Duodenal mucosa (tissue), 2 donors: ENCODE data around the gene PRSS3.
A peak's percentile ranks its signal among the peaks of the same experiment; 100 is the strongest.
"Not testable (repeated sequence)": the region's sequence is repeated elsewhere in the genome, so short reads cannot be mapped to it uniquely, and the experiment has no call there.

ENCODE experiments used
- H3K27ac ChIP-seq: one replicate; pipeline ENCODE4 v1.7.0; 2013; ENCODE audit warnings: low read depth, low read length
- H3K27me3 ChIP-seq, 2 donors: one replicate each; pipeline ENCODE4 v1.7.0; 2013; ENCODE audit warnings: low read length in 2 of 2, control low read depth in 1 of 2; ENCODE audit not compliant: insufficient read depth in 2 of 2, control insufficient read depth in 1 of 2
- H3K36me3 ChIP-seq, 2 donors: one replicate each; pipeline ENCODE4 v1.7.0; 2013; ENCODE audit warnings: low read length in 2 of 2, control low read depth in 1 of 2; ENCODE audit not compliant: insufficient read depth in 2 of 2, control insufficient read depth in 1 of 2
- H3K4me1 ChIP-seq, 2 donors: one replicate each; pipeline ENCODE4 v1.7.0; 2013; ENCODE audit warnings: low read length in 2 of 2, control low read depth in 1 of 2; ENCODE audit not compliant: insufficient read depth in 2 of 2, control insufficient read depth in 1 of 2
- H3K4me3 ChIP-seq, 2 donors: one replicate each; pipeline ENCODE4 v1.7.0; 2013; ENCODE audit warnings: low read length in 2 of 2, low read depth in 1 of 2
- H3K9ac ChIP-seq, 2 donors: one replicate each; pipeline ENCODE4 v1.7.0; 2013; ENCODE audit warnings: low read length in 2 of 2, low read depth in 1 of 2
- H3K9me3 ChIP-seq, 2 donors: one replicate each; pipeline ENCODE4 v1.7.0; 2013; ENCODE audit warnings: low read length in 2 of 2, control low read depth in 1 of 2; ENCODE audit not compliant: control insufficient read depth in 1 of 2

Gene PRSS3

GRCh38 chr9:33795281-33795680 is at the start of gene PRSS3:
TSS of gene PRSS3 (plus strand) at chr9:33795561. CDS start at chr9:33795574, 13 bp downstream.
- Histone ChIP-seq H3K4me1 (no peaks in the 10 kb centered on the region), H3K27ac (no peak within 1 kb of the TSS), H3K4me3 (no peak within 1 kb of the TSS), H3K9me3 (no peaks in the 10 kb centered on the region), H3K9ac (no peak within 1 kb of the TSS), H3K36me3 (peaks cover 0 to 33% of the 10 kb centered on the region in 2 donors), H3K27me3 (no peaks in the 10 kb centered on the region)

- Histone ChIP-seq H3K4me3 (no peak overlapping the region), H3K9ac (no peak overlapping the region), H3K27me3 (no peaks in the 10 kb centered on the region), H3K4me1 (peaks cover 0 to 8% of the 10 kb centered on the region in 2 donors), H3K36me3 (no peaks in the 10 kb centered on the region), H3K9me3 (no peaks in the 10 kb centered on the region), H3K27ac (no peak overlapping the region)
Measured at GRCh38 chr9:33748633-33749304, 46.6 kb upstream of the PRSS3 start.

- not testable (repeated sequence) for H3K9me3 ChIP-seq, H3K4me3 ChIP-seq, H3K27me3 ChIP-seq, H3K27ac ChIP-seq, H3K36me3 ChIP-seq, H3K4me1 ChIP-seq, H3K9ac ChIP-seq
Measured at GRCh38 chr9:33749305-33749654, 46.1 kb upstream of the PRSS3 start.

GRCh38 chr9:33750307-33750838 is 45.0 kb upstream of the PRSS3 start:
- H3K27me3 ChIP-seq: no peaks in the 10 kb centered on the region
- H3K4me3 ChIP-seq: peak overlapping the region; percentile 73 to 74
- H3K27ac ChIP-seq: peak overlapping the region; percentile 37
- H3K9me3 ChIP-seq: no peaks in the 10 kb centered on the region
- H3K4me1 ChIP-seq: peaks cover 0 to 8% of the 10 kb centered on the region in 2 donors
- H3K36me3 ChIP-seq: no peaks in the 10 kb centered on the region
- H3K9ac ChIP-seq: peak overlapping the region; percentile 62 to 63

- Histone ChIP-seq H3K9me3 (no peaks in the 10 kb centered on the region), H3K4me3 (peak overlapping the region; percentile 73 to 74), H3K27ac (peak overlapping the region; percentile 37), H3K27me3 (no peaks in the 10 kb centered on the region), H3K9ac (peak overlapping the region; percentile 62 to 63), H3K4me1 (peaks cover 0 to 8% of the 10 kb centered on the region in 2 donors), H3K36me3 (no peaks in the 10 kb centered on the region)
Measured at GRCh38 chr9:33750839-33751339, 44.5 kb upstream of the PRSS3 start.

GRCh38 chr9:33751536-33752129 is 43.7 kb upstream of the PRSS3 start:
- Histone ChIP-seq H3K4me1 (peaks cover 0 to 8% of the 10 kb centered on the region in 2 donors), H3K27ac (peak overlapping the region; percentile 11), H3K9me3 (no peaks in the 10 kb centered on the region), H3K9ac (peak overlapping the region; percentile 62 to 63), H3K36me3 (no peaks in the 10 kb centered on the region), H3K4me3 (peak overlapping the region; percentile 73 to 74), H3K27me3 (no peaks in the 10 kb centered on the region)

GRCh38 chr9:33752130-33752637 is 43.2 kb upstream of the PRSS3 start:
- Histone ChIP-seq H3K27ac (no peak overlapping the region), H3K9ac (peak overlapping the region in 1 of 2 donors; percentile 11), H3K4me3 (peak overlapping the region; percentile 48 to 57), H3K36me3 (no peaks in the 10 kb centered on the region), H3K4me1 (peaks cover 4 to 8% of the 10 kb centered on the region in 2 donors), H3K27me3 (no peaks in the 10 kb centered on the region), H3K9me3 (no peaks in the 10 kb centered on the region)

- peak overlapping the region in 1 of 2 donors; percentile 11 for H3K9ac ChIP-seq
- H3K4me3 ChIP-seq: peak overlapping the region; percentile 48 to 57
- not testable (repeated sequence) for H3K27me3 ChIP-seq, H3K36me3 ChIP-seq, H3K27ac ChIP-seq, H3K9me3 ChIP-seq, H3K4me1 ChIP-seq
Measured at GRCh38 chr9:33752789-33753188, 42.6 kb upstream of the PRSS3 start.

- not testable (repeated sequence) for H3K4me3 ChIP-seq, H3K4me1 ChIP-seq, H3K36me3 ChIP-seq, H3K9me3 ChIP-seq, H3K9ac ChIP-seq, H3K27me3 ChIP-seq, H3K27ac ChIP-seq
Measured at GRCh38 chr9:33759648-33760047, 35.7 kb upstream of the PRSS3 start.

- no peak overlapping the region for H3K27ac ChIP-seq
- H3K36me3 ChIP-seq: peaks cover 2 to 9% of the 10 kb centered on the region in 2 donors
- H3K4me3 ChIP-seq: no peak overlapping the region
- H3K9ac ChIP-seq: no peak overlapping the region
- H3K27me3 ChIP-seq: no peaks in the 10 kb centered on the region
- no peaks in the 10 kb centered on the region for H3K4me1 ChIP-seq
- H3K9me3 ChIP-seq: no peaks in the 10 kb centered on the region
Measured at GRCh38 chr9:33762343-33762742, 33.0 kb upstream of the PRSS3 start.
